Mammary epithelial cell (primary cell): ENCODE results near the gene SDK1.

Experiments used
- CTCF ChIP-seq, 2 donors: IDR thresholded peaks in 1 of 2; conservative IDR thresholded peaks in 1 of 2; 2 replicates each; pipeline ENCODE4 v1.5.1; 2011 to 2012; ENCODE audit warnings: inconsistent platforms in 2 of 2, low read length in 2 of 2, mild to moderate bottlenecking in 2 of 2, control low read depth in 1 of 2, low read depth in 1 of 2; ENCODE audit not compliant: insufficient read depth in 1 of 2; ENCODE audit errors: extremely low read depth in 1 of 2
- EZH2 ChIP-seq: IDR thresholded peaks from 2 replicates; pipeline ENCODE4 v1.6.1; 2012; ENCODE audit warnings: low read length, inconsistent platforms, borderline replicate concordance

- TF ChIP-seq CTCF (conservative IDR thresholded peaks at IDR 0.05 in 1 of 2, IDR thresholded peaks at IDR 0.05 in 1 of 2; ENCODE audit: extremely low read depth in 1 of 2, insufficient read depth in 1 of 2, low read depth in 1 of 2, low read length in 2 of 2) (no peak), EZH2 (no peak)
Observed at GRCh38 chr7:4202954-4203353, 901.9 kb downstream of the SDK1 start.
